Heart left ventricle (tissue), 16 donors: ENCODE results near the gene GTF2IRD1. TPM values are rescaled to one million over a fixed set of nuclear protein-coding genes. Genes with fewer than 3 reads are reported as not detected.

Experiments used
- ATAC-seq, 4 donors: fragments of 200-7000 bp; cut with Tn5 transposase; one replicate each; pipeline ENCODE4 v1.9.1; 2020 to 2022; ENCODE audit warnings: moderate library complexity in 4 of 4, mild to moderate bottlenecking in 3 of 4, moderate number of reproducible peaks in 1 of 4
- DNase-seq, 5 donors: peaks; one replicate each; pipeline ENCODE4 v3.0.0-alpha.2; 2020
- H3K27ac ChIP-seq, 12 donors: fragments of 200-600 bp; sonication (generic) in 4 of 12; one replicate each; pipeline versions ENCODE4 v1.5.0 to v1.8.0; 2016 to 2022; ENCODE audit warnings: mild to moderate bottlenecking in 2 of 12
- H3K27me3 ChIP-seq, 9 donors: fragments of 200-600 bp; sonication (generic) in 2 of 9; one replicate each; pipeline versions ENCODE4 v1.5.1 to v1.8.0; 2016 to 2022; ENCODE audit warnings: mild to moderate bottlenecking in 3 of 9
- H3K36me3 ChIP-seq, 9 donors: fragments of 200-600 bp; sonication (generic) in 2 of 9; one replicate each; pipeline versions ENCODE4 v1.5.0 to v1.8.0; 2018 to 2022; ENCODE audit warnings: mild to moderate bottlenecking in 2 of 9
- H3K4me1 ChIP-seq, 12 donors: fragments of 200-600 bp; sonication (generic) in 4 of 12; one replicate each; pipeline versions ENCODE4 v1.5.0 to v1.8.0; 2016 to 2022; ENCODE audit warnings: mild to moderate bottlenecking in 3 of 12
- H3K4me3 ChIP-seq, 12 donors: fragments of 200-600 bp; sonication (generic) in 4 of 12; one replicate each; pipeline versions ENCODE4 v1.5.0 to v1.8.0; 2017 to 2022; ENCODE audit warnings: mild to moderate bottlenecking in 9 of 12, moderate library complexity in 4 of 12
- H3K9me3 ChIP-seq, 12 donors: fragments of 200-600 bp; sonication (generic) in 4 of 12; one replicate each; pipeline versions ENCODE4 v1.5.0 to v1.8.0; 2016 to 2022; ENCODE audit warnings: mild to moderate bottlenecking in 1 of 12
- CTCF ChIP-seq, 12 donors: fragments of 200-600 bp; sonication (generic) in 4 of 12; IDR thresholded peaks; one replicate each; pipeline versions ENCODE4 v1.5.0 to v1.8.0; 2018 to 2022; ENCODE audit warnings: antibody characterized with exemption in 12 of 12, mild to moderate bottlenecking in 5 of 12
- POLR2A ChIP-seq, 2 donors: fragments of 450-650 bp; IDR thresholded peaks; one replicate each; pipeline ENCODE4 v1.6.1; 2017; ENCODE audit warnings: antibody characterized with exemption in 2 of 2, mild to moderate bottlenecking in 2 of 2, moderate library complexity in 2 of 2
- WGBS, 4 donors: extraction: QIAGEN DNeasy Blood & Tissue Kit in 2 of 4; methylation state at CpG; one replicate each; pipeline versions ENCODE4 v1.1.5 to v1.1.7; 2013 to 2018; 5-methylcytosine and 5-hydroxymethylcytosine counted together
- intact Hi-C, 10 donors: fragments of 100-400 bp; cut with DNase I; formaldehyde crosslinking; loops; one replicate each; pipeline versions ENCODE4 v1.11.1 to v1.14.2; 2022
- polyA plus RNA-seq, 2 donors: library from polyadenylated mRNA; stranded (reverse); fragments of 200-250 nt; gene quantifications; one replicate each; pipeline ENCODE4 v1.2.3, GENCODE V29; 2013
- total RNA-seq, 9 donors: library from RNA; depleted of rRNA in 2 of 9; stranded (reverse); fragments of >200 nt in 2 of 9; fragmentation: NEBNext Ultra II Directional in 3 of 9; extraction: Animal tissue kit (Norgen Biotek cat#: 25700) in 3 of 9; gene quantifications; one replicate each; pipeline versions ENCODE4 v1.1.0 to v1.2.4, GENCODE V29; 2016 to 2023
- donor health status: ischemic (EF 13 %, LVEDD 7.1; RV severe dilation, severe dysfunction).
- donor health status: healthy with polysubstance abuse.
- donor health status: DM: no; HTN: yes; CAD: no.
- donor health status: DM: no; HTN: no; CAD: no.
- donor health status: ischemic (EF 25% LVEDD 6.9; RV normal size, moderate dysfunction).
- donor health status: ischemic (EF 25% LVEDD 5.7; RV mildly dilated, moderate dysfunction).
- donor health status: healthy.
- donor health status: DM: yes; HTN: yes; CAD: no.
- donor health status: ischemic (EF 35%, LVEDD 5.7; RV mildly dilated, moderate dysfunction).
- donor health status: nonischemic (EF 11% LVEDD 7.7; RV severe dilation, severe dysfunction).
- donor health status: DM: yes; HTN: yes; CAD: no.
- donor health status: PGD.
- donor health status: ischemic (EF 29% LVEDD 5.4; RV normal size, mild dysfunction).
- donor health status: nonischemic (EF 23%, LVEDD 6.1; RV moderate dilation, normal function).

The GTF2IRD1 gene
- total and polyA plus RNA-seq, 11 donors = 10.0 to 40.4 (median 15.6) TPM

GRCh38 chr7:74452748-74453321, 871 bp upstream of the GTF2IRD1 start:
- intact Hi-C loops = loop anchor here in 7 of 10 donors (5.0 to 10.0 kb wide), 7 partner anchors 52 to 202 kb away; partner anchors contain the start of gene GTF2I (in 4 of the 7)
- peak in 2 of 5 donors; percentile 39 to 51 for DNase-seq
- WGBS, 4 donors = 56 to 68% (median 59%) methylated on average over 13 to 15 of the region's 15 CpGs
- ATAC-seq = peak in 2 of 4 donors; percentile 9 to 11
- Histone ChIP-seq H3K27me3 (peaks cover 0 to 3% (median 0%) of the 10 kb centered on the region in 9 donors), H3K9me3 (no peaks in the 10 kb centered on the region), H3K4me3 (peak overlapping the region in 9 of 12 donors; percentile 66 to 97 (median 79)), H3K27ac (peak overlapping the region in 10 of 12 donors; percentile 37 to 97 (median 88)), H3K4me1 (peaks cover 0 to 30% (median 11%) of the 10 kb centered on the region in 12 donors), H3K36me3 (no peaks in the 10 kb centered on the region)
- TF ChIP-seq CTCF (IDR thresholded peaks at IDR 0.05) = no peak
- TF ChIP-seq POLR2A (IDR thresholded peaks at IDR 0.05) = no peak

DNA sequence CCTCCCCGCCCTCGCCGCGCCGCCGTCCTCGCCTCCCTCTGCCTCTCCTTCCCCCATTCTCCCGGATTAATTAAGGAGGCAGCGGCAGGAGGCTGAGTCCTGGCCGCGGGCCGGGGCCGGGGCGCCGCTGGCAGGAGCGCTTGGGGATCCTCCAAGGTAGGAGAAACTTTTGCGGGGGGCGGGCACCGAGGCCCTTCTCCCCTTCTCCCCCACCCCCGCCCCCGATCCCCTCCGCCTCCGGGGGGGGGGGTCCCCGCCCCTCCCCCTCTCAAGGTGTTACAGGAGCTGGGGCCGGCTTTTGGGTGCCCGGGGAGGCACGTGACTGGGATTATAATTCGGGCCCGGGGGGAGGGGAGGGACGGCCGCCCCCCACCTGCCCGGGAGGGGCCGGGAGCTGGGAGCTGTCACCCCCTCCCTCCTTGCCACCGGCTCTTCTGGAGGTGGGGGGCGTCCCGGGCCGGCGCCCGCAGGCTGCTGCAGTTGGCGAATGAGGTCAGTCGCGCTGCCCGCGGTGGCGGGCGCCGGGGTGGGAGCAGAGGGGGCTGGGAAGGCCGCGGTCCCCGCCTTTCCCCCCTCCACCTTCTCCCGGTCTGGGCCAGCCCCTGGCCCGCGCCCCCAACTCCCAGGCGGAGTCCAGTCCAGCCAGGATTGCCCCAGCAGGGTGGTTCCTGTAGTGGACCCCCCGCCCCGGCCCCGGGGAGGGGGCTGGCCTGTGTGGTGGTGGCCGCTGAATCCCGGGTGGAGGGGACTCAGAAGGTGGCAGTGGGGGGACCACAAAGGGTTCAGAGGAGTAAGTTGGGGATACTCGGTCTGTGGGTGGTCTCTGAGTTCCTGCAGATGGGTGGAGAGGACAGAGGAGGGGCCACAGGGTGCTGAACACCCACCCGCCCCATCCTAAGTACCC, 567 bp downstream of the GTF2IRD1 start:
- H3K4me3 ChIP-seq = peak overlapping the region; percentile 66 to 97 (median 78)
- H3K36me3 ChIP-seq = no peaks in the 10 kb centered on the region
- 3 to 17% (median 5%) methylated on average over 11 to 61 of the region's 61 CpGs for WGBS, 4 donors
- H3K9me3 ChIP-seq = no peaks in the 10 kb centered on the region
- peak overlapping the region; percentile 68 to 97 (median 86) for H3K27ac ChIP-seq
- peak in 3 of 5 donors; percentile 22 to 65 (median 45) for DNase-seq
- peaks cover 0 to 30% (median 12%) of the 10 kb centered on the region in 12 donors for H3K4me1 ChIP-seq
- intact Hi-C loops = loop anchor here in 9 of 10 donors (1.0 to 10.0 kb wide), 10 partner anchors 25 to 201 kb away; partner anchors contain the start of gene GTF2I (in 4 of the 9)
- TF ChIP-seq POLR2A (IDR thresholded peaks at IDR 0.05) (no peak), CTCF (IDR thresholded peaks at IDR 0.05) (no peak)
- ATAC-seq = peak in 3 of 4 donors; percentile 16 to 27 (median 19)
- peaks cover 0 to 3% (median 0%) of the 10 kb centered on the region in 9 donors for H3K27me3 ChIP-seq

- Histone ChIP-seq H3K36me3 (no peaks in the 10 kb centered on the region), H3K27ac (peak overlapping the region; percentile 68 to 97 (median 86)), H3K4me1 (peaks cover 0 to 30% (median 13%) of the 10 kb centered on the region in 12 donors), H3K27me3 (peaks cover 0 to 3% (median 0%) of the 10 kb centered on the region in 9 donors), H3K4me3 (peak overlapping the region; percentile 66 to 97 (median 78)), H3K9me3 (no peaks in the 10 kb centered on the region)
- intact Hi-C loops = loop anchor here in 9 of 10 donors (1.0 to 10.0 kb wide), 12 partner anchors 24 to 200 kb away; partner anchors contain the start of gene GTF2I (in 4 of the 9)
- ATAC-seq = peak in 3 of 4 donors; percentile 4 to 14 (median 11)
- 51 to 84% (median 64%) methylated on average over 4 to 11 of the region's 11 CpGs for WGBS, 4 donors
- peak in 1 of 5 donors; percentile 54 for DNase-seq
- no peak for TF ChIP-seq POLR2A (IDR thresholded peaks at IDR 0.05)
- TF ChIP-seq CTCF (IDR thresholded peaks at IDR 0.05) = no peak
Observed at GRCh38 chr7:74454925-74455288, 1.2 kb downstream of the GTF2IRD1 start.
